ENCODE measurements around the gene CAMK1D. TPM values are rescaled to one million over a fixed set of nuclear protein-coding genes. Genes with fewer than 3 reads are reported as not detected.

The CAMK1D gene
- total and polyA plus RNA-seq, 2 experiments from 2014 or later, result 4.6 to 7.2 TPM

GRCh38 chr10:12702215-12702770, 352.9 kb downstream of the CAMK1D start:
- Histone ChIP-seq H3K9me2 (ENCODE audit: insufficient read depth) (no peaks in the 10 kb centered on the region), H3K4me3 (no peak overlapping the region), H3K4me2 (no peak overlapping the region), H3K27ac (ENCODE audit: low read depth) (no peak overlapping the region), H3K27me3 (ENCODE audit: insufficient read depth) (no peaks in the 10 kb centered on the region), H4K20me1 (replicated peaks; ENCODE audit: insufficient read depth) (no peaks in the 10 kb centered on the region), H2AFZ (no peak overlapping the region), H3K4me1 (ENCODE audit: insufficient read depth) (peaks cover 4% of the 10 kb centered on the region), H3K79me2 (replicated peaks; ENCODE audit: insufficient read depth) (no peaks in the 10 kb centered on the region), H3K36me3 (ENCODE audit: insufficient read depth) (no peaks in the 10 kb centered on the region), H3F3A (replicated peaks; ENCODE audit: low read depth) (no peaks in the 10 kb centered on the region)
- H3K27ac Mint-ChIP-seq, result no peak overlapping the region
- no peak for ATAC-seq
- peaks cover 8% of the 10 kb centered on the region for H3K4me1 Mint-ChIP-seq
- no peak overlapping the region for H3K4me3 Mint-ChIP-seq
- TF ChIP-seq ZNF462 (CRISPR knock-in tag; IDR thresholded peaks at IDR 0.05), result no peak
- no peak for TF ChIP-seq REST (IDR thresholded peaks at IDR 0.05; ENCODE audit: unreplicated experiment)
- no peak for TF ChIP-seq STAT1 (IDR thresholded peaks at IDR 0.05; ENCODE audit: unreplicated experiment)
- no peaks in the 10 kb centered on the region for H3K36me3 Mint-ChIP-seq (ENCODE audit: low read depth)
- no peak for DNase-seq (ENCODE audit: low spot score)
- H3K27me3 Mint-ChIP-seq (ENCODE audit: insufficient read depth, low read depth, poor library complexity), result no peaks in the 10 kb centered on the region
- no peaks in the 10 kb centered on the region for H3K9me3 Mint-ChIP-seq
